ENCODE data around the gene ARID3A.
"Not testable (repeated sequence)": the region's sequence is repeated elsewhere in the genome, so short reads cannot be mapped to it uniquely, and the experiment has no call there.

Gene ARID3A

GRCh38 chr19:1017906-1018305, 92.1 kb downstream of the ARID3A start:
- DNase-seq (ENCODE audit: low spot score): no peak

GRCh38 chr19:1018393-1018792, 92.6 kb downstream of the ARID3A start:
- DNase-seq (ENCODE audit: low spot score): no peak

GRCh38 chr19:1018932-1019615, 93.2 kb downstream of the ARID3A start:
- DNase-seq (ENCODE audit: low spot score): no peak

- DNase-seq (ENCODE audit: low spot score): no peak
Observed at GRCh38 chr19:1019616-1019961, 93.8 kb downstream of the ARID3A start.

- no peak for DNase-seq (ENCODE audit: low spot score)
Observed at GRCh38 chr19:1019980-1020867, 94.4 kb downstream of the ARID3A start.

- DNase-seq (ENCODE audit: low spot score): peak; percentile 99
Observed at GRCh38 chr19:1020868-1021425, 95.1 kb downstream of the ARID3A start, which contains the start of gene TMEM259. Gene TMEM259, minus strand, starts transcription at chr19:1021123. Its CDS starts 127 bp downstream, at chr19:1020996.

- not testable (repeated sequence) for DNase-seq (ENCODE audit: low spot score)
Observed at GRCh38 chr19:1023883-1024188, 98.0 kb downstream of the ARID3A start.

GRCh38 chr19:1025080-1025479, 99.2 kb downstream of the ARID3A start:
- DNase-seq (ENCODE audit: low spot score): not testable (repeated sequence)

Measured in AG08395 (cell line).